Cardiac muscle cell (in vitro differentiated cells and primary cell): ENCODE results near the gene HCRTR1. TPM values are rescaled to one million over a fixed set of nuclear protein-coding genes. Genes with fewer than 3 reads are reported as not detected.

Experiments
- DNase-seq, 2 donors: peaks; one replicate each; pipeline versions ENCODE4 v3.0.0 to v3.0.0-alpha.2; 2010 to 2017; ENCODE audit warnings: low read depth in 1 of 2, low spot score in 1 of 2
- H3K27ac ChIP-seq: fragments of 200-600 bp; sonication (generic); 2 replicates; pipeline ENCODE4 v1.5.1; 2016
- H3K27me3 ChIP-seq: fragments of 200-600 bp; sonication (generic); 2 replicates; pipeline ENCODE4 v1.6.0; 2016; ENCODE audit warnings: control low read depth
- H3K36me3 ChIP-seq: fragments of 200-600 bp; sonication (generic); 2 replicates; pipeline ENCODE4 v1.5.1; 2016; ENCODE audit warnings: control low read depth
- H3K4me1 ChIP-seq: fragments of 200-600 bp; sonication (generic); 2 replicates; pipeline ENCODE4 v1.8.1; 2017; ENCODE audit warnings: low read depth, mild to moderate bottlenecking, mixed run types
- H3K4me3 ChIP-seq: fragments of 200-600 bp; sonication (generic); 2 replicates; pipeline ENCODE4 v1.5.1; 2016; ENCODE audit warnings: mild to moderate bottlenecking
- H3K9me3 ChIP-seq: fragments of 200-600 bp; sonication (generic); 2 replicates; pipeline ENCODE4 v1.5.1; 2017; ENCODE audit warnings: low read depth, mild to moderate bottlenecking, control low read depth
- polyA plus RNA-seq: library from polyadenylated mRNA; unstranded; fragments of >200 nt; fragmentation: Nextera tagmentation; extraction: Ambion mirVana; gene quantifications from 2 replicates; pipeline ENCODE4 v1.2.1, GENCODE V29; 2016
- total RNA-seq: library from RNA; depleted of rRNA; stranded (reverse); fragments of >200 nt; gene quantifications from 2 replicates; pipeline ENCODE4 v1.2.3, GENCODE V29; 2016
- TF ChIP-seq, protein P1 (sequence below): IDR thresholded peaks from 2 replicates; pipeline ENCODE4 v1.5.1; 2012; ENCODE audit warnings: low read depth, mild to moderate bottlenecking, low read length

HCRTR1 gene
- total and polyA plus RNA-seq, 2 experiments from 2014 or later: not detected

DNA sequence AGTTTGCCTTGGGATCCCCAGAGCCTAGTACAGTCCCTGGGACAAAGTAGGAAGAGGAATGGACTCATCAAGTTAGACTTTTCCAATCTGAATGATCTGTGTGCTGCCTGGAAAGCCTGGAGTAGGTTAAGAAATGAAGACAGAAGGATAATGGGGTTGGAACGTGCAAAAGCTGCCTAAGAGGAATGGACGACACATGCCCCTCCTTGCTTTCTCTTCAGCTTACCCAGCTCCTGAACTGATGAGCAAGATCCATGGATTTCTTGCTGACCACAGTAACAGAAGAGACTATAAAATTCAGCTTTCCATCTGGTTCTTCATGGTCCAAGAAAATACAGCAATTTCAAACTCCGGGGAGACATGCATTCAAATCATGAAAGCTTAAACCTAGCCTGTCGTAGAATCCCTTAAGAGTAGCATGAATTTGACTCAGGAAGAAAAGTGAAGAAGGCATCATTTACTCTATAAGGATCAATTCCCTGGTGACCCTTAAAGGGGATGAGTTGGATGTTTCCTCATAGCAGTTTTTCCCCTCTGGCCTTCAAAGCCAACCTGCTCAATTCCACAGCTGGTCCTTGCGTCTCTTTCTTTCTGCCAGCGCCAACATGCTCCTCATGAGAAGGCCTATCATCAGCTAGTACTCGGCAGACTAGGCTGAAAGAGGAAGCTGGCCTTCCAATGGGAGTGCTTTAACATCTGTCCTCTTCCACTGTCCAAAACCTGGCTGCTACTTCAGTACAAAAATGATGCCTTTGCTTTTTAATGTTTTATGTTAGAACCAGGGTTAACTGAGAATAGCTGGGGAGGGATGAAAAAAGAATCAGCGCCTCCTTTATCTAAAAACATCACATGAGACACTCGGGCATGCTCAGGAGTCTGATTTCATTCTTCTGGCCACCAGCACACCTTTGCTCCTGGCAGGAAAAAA lies 32.9 kb downstream of the HCRTR1 start:
- no peaks in the 10 kb centered on the region for H3K27me3 ChIP-seq
- H3K4me3 ChIP-seq: no peak overlapping the region
- H3K36me3 ChIP-seq: no peaks in the 10 kb centered on the region
- no peaks in the 10 kb centered on the region for H3K9me3 ChIP-seq
- H3K4me1 ChIP-seq: peaks cover 15% of the 10 kb centered on the region
- H3K27ac ChIP-seq: peak overlapping the region; percentile 58
- no peak for DNase-seq
- TF ChIP-seq, protein P1, sequence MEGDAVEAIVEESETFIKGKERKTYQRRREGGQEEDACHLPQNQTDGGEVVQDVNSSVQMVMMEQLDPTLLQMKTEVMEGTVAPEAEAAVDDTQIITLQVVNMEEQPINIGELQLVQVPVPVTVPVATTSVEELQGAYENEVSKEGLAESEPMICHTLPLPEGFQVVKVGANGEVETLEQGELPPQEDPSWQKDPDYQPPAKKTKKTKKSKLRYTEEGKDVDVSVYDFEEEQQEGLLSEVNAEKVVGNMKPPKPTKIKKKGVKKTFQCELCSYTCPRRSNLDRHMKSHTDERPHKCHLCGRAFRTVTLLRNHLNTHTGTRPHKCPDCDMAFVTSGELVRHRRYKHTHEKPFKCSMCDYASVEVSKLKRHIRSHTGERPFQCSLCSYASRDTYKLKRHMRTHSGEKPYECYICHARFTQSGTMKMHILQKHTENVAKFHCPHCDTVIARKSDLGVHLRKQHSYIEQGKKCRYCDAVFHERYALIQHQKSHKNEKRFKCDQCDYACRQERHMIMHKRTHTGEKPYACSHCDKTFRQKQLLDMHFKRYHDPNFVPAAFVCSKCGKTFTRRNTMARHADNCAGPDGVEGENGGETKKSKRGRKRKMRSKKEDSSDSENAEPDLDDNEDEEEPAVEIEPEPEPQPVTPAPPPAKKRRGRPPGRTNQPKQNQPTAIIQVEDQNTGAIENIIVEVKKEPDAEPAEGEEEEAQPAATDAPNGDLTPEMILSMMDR: no peak

DNA sequence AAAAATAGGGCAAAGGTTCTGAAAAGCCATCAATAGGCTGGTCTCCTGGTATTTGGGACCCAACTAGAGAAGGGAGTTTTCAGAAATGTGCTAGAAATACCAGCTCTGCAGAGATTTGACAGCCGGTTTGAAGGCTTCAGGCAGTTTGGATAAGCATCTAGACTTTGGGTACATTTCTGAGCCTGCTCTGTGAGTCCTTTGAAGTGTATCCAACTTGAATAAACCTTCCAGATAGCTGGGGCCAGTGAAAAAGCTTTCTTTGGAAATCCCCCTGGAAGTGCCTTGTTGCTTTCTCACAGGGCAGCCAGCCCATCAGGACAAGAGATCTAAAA lies 33.6 kb downstream of the HCRTR1 start:
- TF ChIP-seq, protein P1: no peak
- Histone ChIP-seq H3K27ac (peak overlapping the region; percentile 58), H3K36me3 (no peaks in the 10 kb centered on the region), H3K9me3 (no peaks in the 10 kb centered on the region), H3K4me3 (no peak overlapping the region), H3K27me3 (no peaks in the 10 kb centered on the region), H3K4me1 (peaks cover 15% of the 10 kb centered on the region)
- no peak for DNase-seq

- Histone ChIP-seq H3K4me3 (no peak overlapping the region), H3K27ac (no peak overlapping the region), H3K36me3 (no peaks in the 10 kb centered on the region), H3K9me3 (no peaks in the 10 kb centered on the region), H3K4me1 (peaks cover 15% of the 10 kb centered on the region), H3K27me3 (no peaks in the 10 kb centered on the region)
- DNase-seq: no peak
- TF ChIP-seq, protein P1: no peak
Observed at GRCh38 chr1:31651766-31652165, 34.3 kb downstream of the HCRTR1 start.

GRCh38 chr1:31652891-31653499 lies 35.5 kb downstream of the HCRTR1 start:
- Histone ChIP-seq H3K36me3 (no peaks in the 10 kb centered on the region), H3K4me1 (peaks cover 11% of the 10 kb centered on the region), H3K27ac (no peak overlapping the region), H3K4me3 (no peak overlapping the region), H3K9me3 (no peaks in the 10 kb centered on the region), H3K27me3 (no peaks in the 10 kb centered on the region)
- TF ChIP-seq, protein P1: no peak
- DNase-seq: no peak

DNA sequence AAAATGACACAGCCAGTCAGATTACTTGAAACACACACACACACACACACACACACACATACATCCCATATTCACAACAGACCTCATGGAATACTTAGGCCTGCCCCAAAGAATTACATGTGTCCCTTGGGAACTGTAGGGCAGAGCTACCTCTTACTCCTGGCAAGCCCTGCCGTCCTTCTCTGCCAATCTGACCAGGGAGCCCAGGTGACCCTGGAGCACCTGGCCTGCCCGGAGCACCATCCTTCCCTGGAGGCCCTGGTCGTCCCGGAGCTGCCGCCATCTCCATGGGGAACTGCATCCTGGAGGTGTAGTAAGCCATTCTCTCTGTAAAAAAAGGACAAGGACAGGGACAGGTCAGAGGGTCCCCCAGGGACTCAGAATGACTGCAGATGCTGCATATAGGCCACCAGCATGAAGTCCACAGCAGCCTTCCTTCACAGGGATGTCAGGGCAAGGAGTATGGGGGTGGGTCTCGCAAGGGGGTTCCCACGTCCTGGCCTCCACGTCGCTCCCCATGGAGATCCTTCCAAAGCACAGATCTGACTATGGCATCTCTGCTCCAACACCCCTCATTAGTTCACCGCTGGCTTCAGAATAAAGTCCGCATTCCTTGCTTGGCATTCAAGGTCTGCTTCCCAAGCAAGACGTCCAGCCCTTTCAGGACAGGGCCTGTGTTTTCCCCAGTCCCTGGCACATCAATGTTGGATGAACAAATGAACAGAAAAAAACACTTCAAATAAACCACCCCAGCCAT lies 36.4 kb downstream of the HCRTR1 start:
- no peaks in the 10 kb centered on the region for H3K36me3 ChIP-seq
- TF ChIP-seq, protein P1: no peak
- H3K4me1 ChIP-seq: peaks cover 4% of the 10 kb centered on the region
- H3K27me3 ChIP-seq: no peaks in the 10 kb centered on the region
- no peak overlapping the region for H3K27ac ChIP-seq
- H3K9me3 ChIP-seq: no peaks in the 10 kb centered on the region
- no peak overlapping the region for H3K4me3 ChIP-seq
- DNase-seq: no peak
